K562 (cell line): ENCODE measurements around the gene ATP9A. TPM values are rescaled to one million over a fixed set of nuclear protein-coding genes. Genes with fewer than 3 reads are reported as not detected.

ENCODE experiments used
- ATAC-seq: fragments of 200-7000 bp; cut with Tn5 transposase; 3 replicates; pipeline ENCODE4 v1.9.1; 2020; ENCODE audit warnings: moderate library complexity
- BruUV-seq: library from RNA; stranded (reverse); fragments of 400-500 nt; replicated peaks from 2 replicates; lab custom pipeline; 2021; lab: Mats Ljungman, UMichigan
- CTCF ChIA-PET: fragments of 300-600 bp; formaldehyde crosslinking; extraction: SDS; loops from one replicate; lab custom pipeline; 2021; ENCODE audit warnings: low intra/inter-chr PET ratio; lab: Yijun Ruan, JAX
- POLR2A ChIA-PET: fragments of 300-600, 350-650 bp; sonication (Branson Sonifier 250); formaldehyde crosslinking; extraction: SDS; loops from one replicate; lab custom pipeline; 2021; ENCODE audit warnings: antibody characterized with exemption, inconsistent platforms; lab: Yijun Ruan, JAX
- DNase-seq, 4 experiments: peaks; one replicate each; pipeline versions ENCODE4 v3.0.0 to v3.0.0-alpha.2; 2011 to 2018; ENCODE audit warnings: low spot score in 3 of 4, mixed read lengths in 3 of 4; ENCODE audit errors: extremely low read depth in 1 of 4
- FAIRE-seq: peaks from 2 replicates; lab custom pipeline; 2011; peaks lifted over from hg19 to GRCh38; lab: Jason Lieb, UNC
- H2AFZ ChIP-seq: 2 replicates; pipeline ENCODE4 v1.6.0; 2011; ENCODE audit warnings: low read depth, low read length, control low read depth, inconsistent platforms
- H3K27ac ChIP-seq: fragments of 200-600 bp; 3 replicates; pipeline ENCODE4 v1.8.0; 2011; ENCODE audit warnings: low read depth, mild to moderate bottlenecking, control low read depth, inconsistent platforms, low read length, moderate library complexity, mixed read lengths; ENCODE audit errors: extremely low read depth
- H3K27me3 ChIP-seq, 2 experiments: fragments of 300-600 bp in 1 of 2; 2 replicates in 1 of 2; 3 replicates in 1 of 2; pipeline versions ENCODE4 v1.6.0 to v1.8.0; 2011; ENCODE audit warnings: inconsistent platforms in 2 of 2, low read length in 2 of 2, mild to moderate bottlenecking in 1 of 2, mixed read lengths in 1 of 2, moderate library complexity in 1 of 2; ENCODE audit not compliant: control insufficient read depth in 2 of 2, insufficient read depth in 2 of 2
- H3K36me3 ChIP-seq: fragments of 300-600 bp; 3 replicates; pipeline ENCODE4 v1.8.0; 2011; ENCODE audit warnings: mild to moderate bottlenecking, low read length, inconsistent platforms; ENCODE audit not compliant: control insufficient read depth, insufficient read depth
- H3K4me1 ChIP-seq, 2 experiments: fragments of 200-600 bp in 1 of 2; replicated peaks in 1 of 2; 2 replicates in 1 of 2; 3 replicates in 1 of 2; pipeline versions ENCODE4 v1.5.1 to v1.8.0; 2011; ENCODE audit warnings: inconsistent platforms in 2 of 2, low read length in 2 of 2, mild to moderate bottlenecking in 1 of 2, mixed read lengths in 1 of 2, moderate library complexity in 1 of 2; ENCODE audit not compliant: control insufficient read depth in 2 of 2, insufficient read depth in 2 of 2
- H3K4me2 ChIP-seq: 2 replicates; pipeline ENCODE4 v1.6.1; 2011; ENCODE audit warnings: low read length, control low read depth, inconsistent platforms, mixed read lengths; ENCODE audit not compliant: insufficient read depth
- H3K4me3 ChIP-seq: fragments of 200-600 bp; sonication (generic), shearing (Covaris generic); 2 replicates; pipeline ENCODE4 v1.5.1; 2016; ENCODE audit warnings: control low read depth, inconsistent platforms
- H3K79me2 ChIP-seq: fragments of 200-600 bp; 3 replicates; pipeline ENCODE4 v1.8.0; 2011; ENCODE audit warnings: low read length, inconsistent platforms; ENCODE audit not compliant: control insufficient read depth, insufficient read depth
- H3K9ac ChIP-seq, 2 experiments: 2 replicates each; pipeline versions ENCODE4 v1.6.0 to v1.6.1; 2011; ENCODE audit warnings: low read depth in 2 of 2, low read length in 2 of 2, control low read depth in 1 of 2, inconsistent platforms in 1 of 2, mild to moderate bottlenecking in 1 of 2, mixed read lengths in 1 of 2; ENCODE audit not compliant: insufficient read depth in 1 of 2
- H3K9me1 ChIP-seq: one replicate; pipeline ENCODE4 v1.6.0; 2011; ENCODE audit warnings: inconsistent platforms, mild to moderate bottlenecking, low read length, moderate library complexity; ENCODE audit not compliant: control insufficient read depth, insufficient read depth
- H3K9me3 ChIP-seq: replicated peaks from 2 replicates; pipeline ENCODE4 v1.5.1; 2011; ENCODE audit warnings: low read depth, low read length, inconsistent platforms; ENCODE audit not compliant: control insufficient read depth, insufficient read depth
- H4K20me1 ChIP-seq: replicated peaks from 2 replicates; pipeline ENCODE4 v1.6.1; 2011; ENCODE audit warnings: low read length, inconsistent platforms, mixed read lengths; ENCODE audit not compliant: control insufficient read depth, insufficient read depth
- BHLHE40 ChIP-seq: IDR thresholded peaks from 2 replicates; pipeline ENCODE4 v1.6.1; 2011; ENCODE audit warnings: low read length, improper control_type of control experiment
- CTCF ChIP-seq, 3 experiments: IDR thresholded peaks in 2 of 3; conservative IDR thresholded peaks in 1 of 3; 2 replicates each; pipeline ENCODE4 v1.5.1; 2011 to 2012; ENCODE audit warnings: low read length in 3 of 3, mild to moderate bottlenecking in 3 of 3, control low read depth in 2 of 3, improper control_type of control experiment in 1 of 3, inconsistent platforms in 1 of 3, low read depth in 1 of 3, mixed read lengths in 1 of 3, moderate library complexity in 1 of 3; ENCODE audit not compliant: insufficient read depth in 2 of 3
- FOSL1 ChIP-seq: fragments of 200-800 bp; sonication (Bioruptor generic); conservative IDR thresholded peaks from 2 replicates; pipeline ENCODE4 v1.6.1; 2016; ENCODE audit warnings: missing genetic modification characterization, missing compliant biosample characterization
- WGBS: fragments of 100-300 bp; shearing (Covaris generic); methylation state at CpG from one replicate; pipeline ENCODE4 v1.1.6; 2016; ENCODE audit warnings: low coverage, mixed read lengths; ENCODE audit not compliant: insufficient coverage; ENCODE audit errors: missing lambda C conversion rate; 5-methylcytosine and 5-hydroxymethylcytosine counted together
- in situ Hi-C: fragments of 300-500 bp; cut with MboI; formaldehyde crosslinking; loops from 4 replicates; pipeline ENCODE4 v1.15.0; 2018; ENCODE audit warnings: inconsistent platforms, mixed read lengths
- intact Hi-C: fragments of 100-400 bp; cut with micrococcal nuclease; formaldehyde crosslinking; loops from 2 replicates; pipeline ENCODE4 v1.14.2; 2022
- polyA plus RNA-seq, 8 experiments: library from polyadenylated mRNA; depleted of rRNA in 4 of 8; stranded (reverse) in 5 of 8; unstranded in 3 of 8; fragments of >200 nt; fragmentation: Nextera tagmentation in 2 of 8; fragmentation: Illumina TruSeq in 1 of 8; extraction: Ambion mirVana in 2 of 8; extraction: Trizol in 1 of 8; gene quantifications; 2 replicates each; pipeline versions ENCODE4 v1.2.1 to v1.2.3, GENCODE V29; 2011 to 2014; ENCODE audit warnings: inconsistent platforms in 1 of 8, missing spikeins in 1 of 8
- total RNA-seq, 7 experiments: library from RNA; depleted of rRNA in 6 of 7; stranded (reverse); fragments of >200 nt in 6 of 7; fragmentation: Illumina TruSeq in 2 of 7; extraction: Trizol in 2 of 7; gene quantifications; 2 replicates each; pipeline versions ENCODE4 v1.2.1 to v1.2.3, GENCODE V29; 2011 to 2021; ENCODE audit warnings: low replicate concordance in 1 of 7

ATP9A gene
- total and polyA plus RNA-seq, 9 of the 15 experiments (the other 6 are each of a cell fraction or from before 2014, with no cell fraction given): 0.18 to 0.62 (median 0.29) TPM

- FAIRE-seq (peak; percentile 23), ATAC-seq (no peak), DNase-seq (no peak)
- in situ Hi-C loops: no loop called here
- H3K9me3 ChIP-seq: 0 out of 2 replicates have a peak, but pooled peaks cover 2% of the 10 kb centered on the region
- H3K9me1 ChIP-seq: no peaks in the 10 kb centered on the region
- no peaks in the 10 kb centered on the region for H3K79me2 ChIP-seq
- CTCF ChIA-PET: no interaction called here
- H3K4me1 ChIP-seq: peaks cover 0 to 2% of the 10 kb centered on the region in 2 experiments; a peak in 1 of 5 replicates
- no peaks in the 10 kb centered on the region for H3K36me3 ChIP-seq
- H3K9ac ChIP-seq: no peak overlapping the region
- BruUV-seq: no TSS peak
- intact Hi-C loops: no loop called here
- WGBS: 16% methylated on average over 11 of the region's 11 CpGs
- H3K27ac ChIP-seq: no peak overlapping the region
- no peak overlapping the region for H3K4me2 ChIP-seq
- TF ChIP-seq CTCF (IDR thresholded peaks at IDR 0.05 in 2 of 3, conservative IDR thresholded peaks at IDR 0.05 in 1 of 3; ENCODE audit: insufficient read depth in 2 of 3, low read depth in 1 of 3, low read length in 3 of 3): no peak
- TF ChIP-seq BHLHE40: peak; percentile 65
- TF ChIP-seq FOSL1 (tag): peak; percentile 55
- no peaks in the 10 kb centered on the region for H4K20me1 ChIP-seq
- POLR2A ChIA-PET: interaction anchor here (1.0 to 2.4 kb wide), 3 partner anchors 9 to 246 kb away, joined by 3 to 11 read pairs (median 3); no protein-coding TSS in a partner anchor
- peaks cover 2 to 7% of the 10 kb centered on the region in 2 experiments; a peak in 4 of 5 replicates for H3K27me3 ChIP-seq
- no peak overlapping the region for H3K4me3 ChIP-seq
- H2AFZ ChIP-seq: peak overlapping the region; percentile 11; the same call in 1 of the 2 replicates
Observed at GRCh38 chr20:51554538-51555165, 213.5 kb downstream of the ATP9A start.
